Suprapubic skin (tissue), 4 donors: Measurements from ENCODE around the gene MED13L. TPM values are rescaled to one million over a fixed set of nuclear protein-coding genes. Genes with fewer than 3 reads are reported as not detected.

Experiments
- DNase-seq, 2 donors: peaks; one replicate each; pipeline ENCODE4 v3.0.0-alpha.2; 2019; ENCODE audit warnings: low spot score in 2 of 2
- H3K27ac ChIP-seq: fragments of 200-600 bp; sonication (generic); one replicate; pipeline ENCODE4 v1.5.1; 2019
- H3K27me3 ChIP-seq: fragments of 200-600 bp; sonication (generic); one replicate; pipeline ENCODE4 v1.5.1; 2019
- H3K36me3 ChIP-seq: fragments of 200-600 bp; sonication (generic); one replicate; pipeline ENCODE4 v1.5.1; 2019
- H3K4me1 ChIP-seq: fragments of 200-600 bp; sonication (generic); one replicate; pipeline ENCODE4 v1.5.1; 2019
- H3K4me3 ChIP-seq: fragments of 200-600 bp; sonication (generic); one replicate; pipeline ENCODE4 v1.5.1; 2019; ENCODE audit warnings: mild to moderate bottlenecking
- H3K9me3 ChIP-seq: fragments of 200-600 bp; sonication (generic); one replicate; pipeline ENCODE4 v1.5.1; 2019
- CTCF ChIP-seq, 2 donors: fragments of 200-600 bp in 1 of 2; fragments of 450-650 bp in 1 of 2; sonication (generic) in 1 of 2; IDR thresholded peaks; one replicate each; pipeline ENCODE4 v1.5.1; 2016 to 2019; ENCODE audit warnings: antibody characterized with exemption in 2 of 2, mild to moderate bottlenecking in 1 of 2, moderate library complexity in 1 of 2
- EP300 ChIP-seq: sonication (generic); formaldehyde crosslinking; IDR thresholded peaks from one replicate; pipeline ENCODE4 v1.6.1; 2017; ENCODE audit warnings: antibody characterized with exemption
- POLR2A ChIP-seq, 2 donors: fragments of 450-650 bp; IDR thresholded peaks; one replicate each; pipeline ENCODE4 v1.6.1; 2017; ENCODE audit warnings: antibody characterized with exemption in 2 of 2, mild to moderate bottlenecking in 2 of 2, moderate library complexity in 2 of 2
- POLR2AphosphoS5 ChIP-seq, 3 donors: sonication (generic); formaldehyde crosslinking; IDR thresholded peaks; one replicate each; pipeline ENCODE4 v1.6.1; 2017; ENCODE audit warnings: antibody characterized with exemption in 3 of 3
- WGBS: methylation state at CpG from one replicate; pipeline ENCODE4 v1.1.5; 2018; 5-methylcytosine and 5-hydroxymethylcytosine counted together
- total RNA-seq, 4 donors: library from RNA; depleted of rRNA; stranded (reverse); fragments of >200 nt; gene quantifications; one replicate each; pipeline ENCODE4 v1.1.0, GENCODE V29; 2016

Gene MED13L
- total RNA-seq, 4 donors from 2014 or later = 173 to 418 (median 228) TPM

DNA sequence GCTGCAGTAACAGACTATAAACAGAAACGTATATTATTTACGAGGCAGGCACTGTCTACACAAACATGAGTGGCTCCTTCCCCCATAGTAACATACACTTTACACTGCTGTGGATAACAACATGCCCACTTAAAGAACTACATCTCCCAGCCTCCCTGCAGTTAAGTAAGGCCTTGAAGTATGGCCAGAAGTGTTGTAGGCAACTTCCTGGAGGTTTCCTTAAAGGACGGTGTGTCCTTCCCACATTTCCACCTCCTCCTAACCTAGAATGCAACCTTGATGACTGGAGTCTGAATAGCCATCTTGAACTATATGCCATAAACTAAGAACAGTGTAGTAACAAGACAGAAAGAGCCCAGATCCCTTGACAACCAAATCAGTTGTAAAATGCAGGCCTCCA lies 20.3 kb downstream of the MED13L start:
- DNase-seq = no peak
- no peak overlapping the region for H3K27ac ChIP-seq
- TF ChIP-seq POLR2A (IDR thresholded peaks at IDR 0.05) (no peak), POLR2AphosphoS5 (IDR thresholded peaks at IDR 0.05) (no peak)
- no peaks in the 10 kb centered on the region for H3K27me3 ChIP-seq
- peaks cover 36% of the 10 kb centered on the region for H3K4me1 ChIP-seq
- no peak overlapping the region for H3K4me3 ChIP-seq
- H3K9me3 ChIP-seq = no peaks in the 10 kb centered on the region
- no peaks in the 10 kb centered on the region for H3K36me3 ChIP-seq
- 34% methylated on average over 3 of the region's 3 CpGs for WGBS

DNA sequence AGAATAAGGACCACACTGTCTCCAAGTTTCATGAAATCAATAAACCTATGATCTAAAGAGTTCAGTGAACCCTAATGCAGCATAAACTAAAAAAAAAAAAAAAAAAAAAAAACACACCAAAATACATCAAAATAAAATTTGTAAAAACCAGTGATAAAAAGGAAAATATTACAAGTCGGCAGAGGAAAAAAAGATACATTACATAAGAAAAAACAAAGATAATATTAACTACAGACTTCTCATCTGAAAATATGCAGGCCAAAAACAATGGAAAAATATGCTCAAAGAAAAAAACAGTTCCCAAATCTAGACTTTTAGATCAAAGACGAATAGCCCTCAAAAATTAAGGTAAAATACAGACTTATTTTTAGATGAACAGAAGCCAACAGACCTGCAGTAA lies 27.6 kb downstream of the MED13L start:
- no peaks in the 10 kb centered on the region for H3K27me3 ChIP-seq
- no peak overlapping the region for H3K4me3 ChIP-seq
- H3K36me3 ChIP-seq = no peaks in the 10 kb centered on the region
- WGBS = 96% methylated on average over 2 of the region's 2 CpGs
- TF ChIP-seq CTCF (IDR thresholded peaks at IDR 0.05) (no peak), POLR2AphosphoS5 (IDR thresholded peaks at IDR 0.05) (no peak), POLR2A (IDR thresholded peaks at IDR 0.05) (no peak), EP300 (no peak)
- no peak overlapping the region for H3K27ac ChIP-seq
- peaks cover 10% of the 10 kb centered on the region for H3K9me3 ChIP-seq
- H3K4me1 ChIP-seq = peaks cover 26% of the 10 kb centered on the region
- no peak for DNase-seq

GRCh38 chr12:116248930-116249329 lies 28.6 kb downstream of the MED13L start:
- TF ChIP-seq EP300 = no peak
- TF ChIP-seq POLR2A (IDR thresholded peaks at IDR 0.05) = no peak
- no peak for DNase-seq
- Histone ChIP-seq H3K36me3 (no peaks in the 10 kb centered on the region), H3K27me3 (no peaks in the 10 kb centered on the region), H3K27ac (no peak overlapping the region), H3K4me3 (no peak overlapping the region), H3K4me1 (peaks cover 29% of the 10 kb centered on the region), H3K9me3 (peaks cover 10% of the 10 kb centered on the region)

GRCh38 chr12:116248433-116248832 lies 29.1 kb downstream of the MED13L start:
- Histone ChIP-seq H3K9me3 (peaks cover 10% of the 10 kb centered on the region), H3K4me3 (no peak overlapping the region), H3K27me3 (no peaks in the 10 kb centered on the region), H3K36me3 (no peaks in the 10 kb centered on the region), H3K4me1 (peaks cover 34% of the 10 kb centered on the region), H3K27ac (no peak overlapping the region)
- TF ChIP-seq EP300 (no peak), POLR2A (IDR thresholded peaks at IDR 0.05) (no peak), CTCF (IDR thresholded peaks at IDR 0.05) (no peak), POLR2AphosphoS5 (IDR thresholded peaks at IDR 0.05) (no peak)
- DNase-seq = no peak

DNA sequence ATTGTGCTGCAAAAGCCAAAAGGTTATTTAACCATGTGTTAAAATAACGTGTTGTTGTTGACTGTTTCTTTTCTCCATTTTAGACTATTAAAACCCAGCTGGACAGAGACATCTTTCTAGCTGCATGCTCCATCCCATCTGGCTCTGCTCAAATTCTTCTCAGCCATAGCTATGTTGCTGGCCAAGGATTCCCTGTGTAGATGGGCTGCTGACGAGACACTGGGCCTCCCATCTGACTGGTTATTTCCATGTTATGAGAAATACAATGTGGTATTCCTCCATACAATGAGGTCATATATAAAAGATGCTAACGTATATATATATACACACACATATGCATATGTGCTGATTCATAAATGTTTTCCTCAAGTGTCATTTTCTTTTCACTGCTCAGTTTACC lies 30.1 kb downstream of the MED13L start:
- peaks cover 10% of the 10 kb centered on the region for H3K9me3 ChIP-seq
- H3K27me3 ChIP-seq = no peaks in the 10 kb centered on the region
- TF ChIP-seq POLR2A (IDR thresholded peaks at IDR 0.05) (no peak), EP300 (no peak), CTCF (IDR thresholded peaks at IDR 0.05) (no peak), POLR2AphosphoS5 (IDR thresholded peaks at IDR 0.05) (no peak)
- WGBS = 63% methylated on average over 3 of the region's 3 CpGs
- H3K27ac ChIP-seq = no peak overlapping the region
- H3K4me1 ChIP-seq = peaks cover 40% of the 10 kb centered on the region
- DNase-seq = no peak
- no peaks in the 10 kb centered on the region for H3K36me3 ChIP-seq
- no peak overlapping the region for H3K4me3 ChIP-seq

- 76% methylated on average over 4 of the region's 5 CpGs for WGBS
- DNase-seq = no peak
- H3K36me3 ChIP-seq = no peaks in the 10 kb centered on the region
- H3K4me1 ChIP-seq = peaks cover 40% of the 10 kb centered on the region
- H3K27me3 ChIP-seq = no peaks in the 10 kb centered on the region
- H3K4me3 ChIP-seq = no peak overlapping the region
- H3K27ac ChIP-seq = no peak overlapping the region
- TF ChIP-seq EP300 (no peak), POLR2AphosphoS5 (IDR thresholded peaks at IDR 0.05) (no peak), CTCF (IDR thresholded peaks at IDR 0.05) (no peak), POLR2A (IDR thresholded peaks at IDR 0.05) (no peak)
- peaks cover 10% of the 10 kb centered on the region for H3K9me3 ChIP-seq
These were observed 30.9 kb downstream of the MED13L start for GRCh38 chr12:116246490-116247179.
